Fibroblast of skin of scalp (primary cell): Measurements from ENCODE around the gene GBE1.
A peak's percentile ranks its signal among the peaks of the same experiment; 100 is the strongest.

Source experiments
- DNase-seq: peaks from one replicate; pipeline ENCODE4 v3.0.0-alpha.2; 2013

Gene GBE1

GRCh38 chr3:81699536-81700320 lies 61.7 kb downstream of the GBE1 start:
- DNase-seq = no peak

DNA sequence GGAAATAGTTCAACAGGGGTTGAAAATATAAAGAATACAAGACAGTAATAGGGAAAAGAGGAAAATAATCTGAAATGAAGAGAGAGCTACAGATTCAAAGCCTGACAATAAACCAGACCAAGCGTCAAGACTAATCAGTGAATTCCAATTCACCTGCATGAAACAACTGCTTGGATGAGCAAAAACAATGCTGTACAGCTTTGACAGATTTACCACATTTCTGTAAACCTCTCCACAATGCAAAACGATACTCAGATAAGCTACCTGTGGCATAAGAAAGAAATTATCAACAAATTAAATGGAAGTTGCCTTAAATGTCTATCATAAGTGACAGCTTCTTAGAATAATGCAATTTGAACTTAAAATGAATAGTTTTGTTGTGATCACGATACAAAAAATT lies 65.4 kb downstream of the GBE1 start:
- no peak for DNase-seq

GRCh38 chr3:81695302-81695701 lies 66.1 kb downstream of the GBE1 start:
- DNase-seq = no peak

GRCh38 chr3:81694662-81695061 lies 66.8 kb downstream of the GBE1 start:
- DNase-seq = no peak

- peak; percentile 50 for DNase-seq
Measured at GRCh38 chr3:81692766-81693165, 68.7 kb downstream of the GBE1 start.

- no peak for DNase-seq
Measured at GRCh38 chr3:81689617-81690016, 71.8 kb downstream of the GBE1 start.

DNA sequence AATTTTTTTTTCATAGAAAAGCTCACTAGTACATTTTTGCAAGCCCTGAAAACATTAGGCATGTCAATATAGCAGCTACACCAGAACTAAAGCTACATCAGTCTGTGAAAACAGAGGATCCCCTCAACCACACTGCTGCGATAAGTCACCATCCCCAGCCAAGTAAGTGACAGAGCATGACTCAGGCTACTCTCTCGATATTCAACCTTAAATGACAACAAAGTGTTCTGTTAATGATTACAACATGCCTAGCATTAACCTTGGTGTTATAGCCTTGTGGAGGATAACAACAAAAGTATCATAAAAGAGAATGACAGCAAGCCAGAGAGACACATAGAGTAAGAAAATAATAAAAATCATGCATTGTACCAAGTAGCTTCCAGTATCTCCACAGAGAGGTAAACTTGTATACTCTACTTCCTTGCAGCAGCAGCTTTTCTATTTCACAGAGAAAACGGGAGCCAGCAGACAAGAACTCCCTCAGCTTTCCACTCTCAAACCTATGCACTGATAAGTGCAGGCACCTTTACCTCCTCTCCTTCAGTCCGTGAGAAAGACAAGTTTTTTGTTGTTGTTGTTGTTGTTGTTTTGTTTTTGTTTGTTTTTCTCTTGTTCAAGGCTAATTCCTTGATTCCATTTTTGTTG lies 76.6 kb downstream of the GBE1 start:
- peak; percentile 58 for DNase-seq

DNA sequence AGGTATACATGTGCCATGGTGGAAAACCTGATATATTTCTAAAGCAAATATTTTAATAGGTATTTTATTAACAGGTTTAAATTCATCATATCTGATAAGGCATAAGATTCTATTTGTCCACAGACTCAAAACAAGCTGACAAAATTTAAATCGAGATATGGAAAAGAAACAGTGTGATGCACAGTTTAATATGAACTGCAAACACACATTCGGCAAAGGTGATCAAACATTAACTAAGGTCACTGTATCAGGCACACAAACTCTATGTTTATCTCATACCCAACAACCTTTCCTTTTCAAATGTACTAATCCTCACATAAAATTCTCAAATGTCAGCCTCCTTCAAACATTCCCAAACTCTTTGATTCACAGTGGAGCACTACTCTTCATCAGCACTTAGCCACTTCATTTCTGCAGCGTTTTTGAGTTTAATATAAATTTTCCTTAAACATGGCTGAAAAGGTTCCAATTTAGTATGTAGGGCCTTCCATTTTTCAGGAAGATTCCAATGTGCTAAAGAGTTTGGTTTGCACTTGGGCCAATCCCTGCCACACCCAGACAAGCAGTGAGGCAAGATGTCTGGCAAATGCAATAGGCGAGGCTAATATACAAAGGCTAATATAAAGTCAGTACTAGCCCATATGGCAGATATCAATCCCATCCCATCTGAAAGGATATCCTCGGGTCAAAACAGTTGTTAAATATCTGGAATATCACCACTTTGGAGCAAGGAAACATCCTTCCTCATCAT lies 84.6 kb downstream of the GBE1 start:
- DNase-seq = no peak

- no peak for DNase-seq
Measured at GRCh38 chr3:81674690-81675089, 86.8 kb downstream of the GBE1 start.

GRCh38 chr3:81668283-81668682 lies 93.2 kb downstream of the GBE1 start:
- no peak for DNase-seq

GRCh38 chr3:81666502-81667121 lies 94.8 kb downstream of the GBE1 start:
- peak; percentile 39 for DNase-seq

DNA sequence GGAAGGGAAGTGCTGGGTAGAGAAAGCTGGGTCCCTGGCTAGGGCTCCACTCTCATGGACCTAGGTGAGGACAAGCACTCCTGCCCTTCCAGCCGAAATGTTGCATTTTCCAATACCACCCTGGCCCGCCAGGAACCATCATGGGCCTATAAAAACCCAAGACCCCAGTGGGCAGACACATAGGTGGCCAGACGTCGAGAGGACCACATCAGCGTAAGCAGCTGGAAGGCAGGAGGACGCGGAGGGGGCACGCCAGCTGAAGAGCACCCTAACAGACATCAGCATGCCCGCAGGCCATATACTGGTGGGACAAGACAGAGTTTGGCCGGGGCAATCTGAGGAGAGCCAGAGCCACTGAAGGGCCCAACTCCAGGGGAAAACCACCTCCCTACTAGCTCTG lies 98.3 kb downstream of the GBE1 start:
- DNase-seq = no peak

DNA sequence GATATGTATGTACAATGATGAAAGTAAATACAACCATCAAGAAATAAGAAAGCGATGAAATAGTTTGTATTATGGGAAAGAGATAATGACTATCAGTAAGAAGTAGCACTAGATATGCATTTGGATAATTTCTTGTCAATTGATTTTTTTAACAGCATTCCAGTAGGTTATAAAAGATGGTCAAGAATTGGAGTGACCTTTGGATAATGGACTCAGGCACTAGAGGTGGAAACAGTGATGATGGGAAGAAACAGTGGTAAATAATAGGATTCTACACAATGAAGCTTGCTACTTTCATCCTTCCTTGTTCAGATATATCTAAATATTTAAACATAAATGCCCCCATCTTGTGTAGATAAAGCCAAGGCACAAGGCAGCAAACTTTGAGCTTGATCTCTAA lies 101.4 kb downstream of the GBE1 start:
- no peak for DNase-seq

GRCh38 chr3:81658322-81658997 lies 103.0 kb downstream of the GBE1 start:
- no peak for DNase-seq

DNA sequence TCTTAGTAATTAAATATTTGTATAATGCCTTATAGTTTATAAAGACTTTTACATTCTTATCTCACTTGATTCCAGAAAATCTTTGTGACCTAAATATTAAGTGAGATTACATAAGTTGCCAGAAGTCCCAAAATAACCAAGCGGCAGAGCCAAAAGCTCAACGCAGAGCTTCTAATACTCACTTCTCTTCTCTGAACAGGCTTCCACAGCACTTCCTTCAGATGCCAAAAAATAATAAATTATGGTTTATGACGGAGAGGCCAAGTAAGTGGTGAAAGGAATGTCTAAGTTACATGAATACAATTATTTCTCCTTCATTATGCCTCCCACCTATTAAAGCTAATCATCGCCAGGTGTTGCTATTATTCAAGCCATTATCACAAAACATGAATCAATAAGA lies 110.3 kb downstream of the GBE1 start:
- DNase-seq = no peak

DNA sequence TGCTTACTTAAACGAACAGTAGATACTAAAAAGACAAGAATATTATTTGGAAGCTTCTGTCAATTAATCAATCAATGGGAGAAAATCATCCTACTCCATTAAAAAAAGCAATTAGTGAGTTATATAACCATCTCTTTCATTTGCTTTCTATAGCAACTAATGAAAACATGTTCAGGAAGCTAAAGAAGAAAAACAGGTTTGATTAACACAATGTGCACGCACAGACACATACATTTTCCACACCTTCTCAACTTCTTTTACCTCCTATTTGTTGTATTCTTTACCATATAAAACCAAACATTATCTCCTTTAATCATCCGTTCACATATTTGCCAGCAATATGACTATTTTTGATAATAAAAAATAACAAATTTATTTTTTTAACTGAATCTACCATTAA lies 111.3 kb downstream of the GBE1 start:
- DNase-seq = no peak

GRCh38 chr3:81645248-81645647 lies 116.2 kb downstream of the GBE1 start:
- DNase-seq = no peak

DNA sequence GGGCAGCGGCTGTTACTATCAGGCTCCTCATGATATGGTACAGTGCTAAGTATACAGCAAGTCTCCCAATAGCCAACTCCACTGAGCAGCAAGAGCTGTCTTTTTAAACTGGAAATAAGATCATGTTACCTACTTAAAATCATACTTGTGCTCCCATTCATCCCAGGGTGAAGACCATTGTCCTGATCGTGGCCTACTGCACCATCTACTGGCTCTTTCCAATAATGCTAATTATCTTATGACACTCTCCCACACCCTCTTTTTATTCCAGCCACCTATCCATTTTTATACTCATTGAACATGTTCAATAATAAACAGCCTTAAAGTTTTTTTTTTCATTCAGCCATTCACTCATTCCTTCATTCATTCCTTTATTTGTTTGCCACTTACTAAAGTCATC lies 117.7 kb downstream of the GBE1 start:
- DNase-seq = peak; percentile 46

GRCh38 chr3:81638480-81638879 lies 123.0 kb downstream of the GBE1 start:
- DNase-seq = no peak

DNA sequence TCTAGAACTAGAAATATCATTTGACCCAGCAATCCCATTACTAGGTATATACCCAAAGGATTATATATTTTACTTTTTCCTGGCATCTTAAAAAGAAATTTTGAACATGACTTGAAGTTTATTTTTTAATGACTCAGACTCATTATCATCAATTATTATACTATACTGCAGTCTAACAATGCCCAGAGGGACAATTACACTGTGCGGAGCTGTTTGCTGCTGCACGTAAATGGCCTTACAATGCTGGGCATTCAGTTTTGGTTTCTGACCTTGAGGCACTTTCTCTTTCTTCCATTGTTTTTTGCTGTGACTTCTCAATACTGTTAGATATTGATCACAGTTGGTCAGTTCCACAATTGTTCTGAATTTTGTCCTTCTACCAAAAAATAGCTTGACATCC lies 128.8 kb downstream of the GBE1 start:
- no peak for DNase-seq

DNA sequence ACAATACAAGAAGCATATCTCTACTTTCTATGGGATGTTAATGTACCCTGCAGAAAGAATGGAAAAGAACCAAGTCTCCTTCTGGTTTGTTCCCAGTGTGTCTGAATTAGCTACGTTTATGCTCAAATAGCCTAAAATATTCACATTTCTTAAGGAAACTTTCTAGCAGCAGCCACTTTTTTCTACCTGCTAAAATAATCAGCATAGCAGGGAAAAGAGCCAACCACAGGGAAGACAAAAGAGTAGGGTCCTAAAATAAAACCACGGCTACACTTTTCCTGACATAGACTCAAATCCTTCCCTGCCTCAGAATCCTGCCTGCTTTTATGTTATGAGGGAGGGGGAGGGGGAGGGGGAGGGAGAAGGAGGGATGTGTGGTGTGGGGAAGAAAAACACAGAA lies 136.7 kb downstream of the GBE1 start:
- DNase-seq = no peak

DNA sequence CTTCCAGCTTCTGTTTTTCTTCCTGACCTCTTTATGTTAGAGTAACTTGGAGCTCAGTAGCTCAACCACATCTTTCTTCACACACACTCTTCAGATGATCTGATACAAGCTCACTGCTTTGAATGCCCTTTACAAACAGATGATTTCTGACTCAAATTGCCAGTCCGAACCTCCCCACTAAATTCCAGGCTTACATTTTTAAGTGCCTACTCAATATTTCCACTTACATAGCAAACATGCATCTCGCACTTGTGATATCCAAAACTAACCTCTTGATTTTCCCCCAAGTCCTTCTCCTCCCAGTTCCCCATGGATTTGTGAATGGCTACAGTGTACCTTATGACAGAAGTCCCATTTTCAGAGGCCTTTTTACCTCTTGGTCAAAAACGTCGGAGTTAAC lies 139.1 kb downstream of the GBE1 start:
- DNase-seq = peak; percentile 69

DNA sequence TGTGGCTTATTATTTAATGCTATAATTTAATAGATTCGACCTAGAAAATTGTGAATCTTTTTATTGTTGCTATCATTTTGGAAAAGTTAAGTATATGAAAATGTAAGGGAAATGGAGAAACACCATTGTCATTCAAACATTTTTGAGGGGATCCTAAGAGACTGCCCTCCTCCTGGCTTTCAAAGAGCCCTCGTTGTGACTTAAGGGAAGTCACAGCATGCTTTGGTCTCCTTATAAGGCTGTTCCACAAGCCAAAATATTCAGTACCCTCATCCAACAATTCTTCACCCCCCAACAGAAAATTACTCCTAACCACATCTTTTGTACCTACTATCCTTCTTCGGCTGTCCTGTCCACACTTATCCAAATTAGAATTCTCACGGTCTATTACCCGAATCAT lies 140.2 kb downstream of the GBE1 start:
- DNase-seq = no peak
